C1 segment of cervical spinal cord (tissue), 14 donors: ENCODE results near the gene TRAF6.
"Not testable (repeated sequence)": the region's sequence is repeated elsewhere in the genome, so short reads cannot be mapped to it uniquely, and the experiment has no call there.

Experiments used
- DNase-seq, 14 donors: peaks; one replicate each; lab custom pipeline; 2025; lab: John Stamatoyannopoulos, UW

TRAF6 gene

DNA sequence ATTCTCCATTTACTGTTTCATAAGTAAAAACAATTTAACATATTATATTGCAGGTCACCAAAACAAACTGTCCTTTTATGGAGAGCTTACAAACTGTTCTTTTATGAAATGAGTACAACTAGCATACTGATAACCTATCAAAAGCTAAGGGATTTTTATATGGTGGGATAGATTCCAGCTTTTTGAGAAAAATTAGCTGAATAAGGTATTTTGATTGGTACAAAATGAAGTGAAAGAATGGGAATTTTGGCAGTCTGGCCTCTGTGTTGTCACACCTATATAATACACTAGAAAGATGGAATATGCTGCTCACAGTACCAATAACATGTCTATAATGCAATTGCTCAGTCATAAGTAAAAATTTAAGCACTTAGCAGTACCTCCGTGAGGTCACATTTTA, 11.4 kb downstream of the TRAF6 start:
- DNase-seq, result no peak

DNA sequence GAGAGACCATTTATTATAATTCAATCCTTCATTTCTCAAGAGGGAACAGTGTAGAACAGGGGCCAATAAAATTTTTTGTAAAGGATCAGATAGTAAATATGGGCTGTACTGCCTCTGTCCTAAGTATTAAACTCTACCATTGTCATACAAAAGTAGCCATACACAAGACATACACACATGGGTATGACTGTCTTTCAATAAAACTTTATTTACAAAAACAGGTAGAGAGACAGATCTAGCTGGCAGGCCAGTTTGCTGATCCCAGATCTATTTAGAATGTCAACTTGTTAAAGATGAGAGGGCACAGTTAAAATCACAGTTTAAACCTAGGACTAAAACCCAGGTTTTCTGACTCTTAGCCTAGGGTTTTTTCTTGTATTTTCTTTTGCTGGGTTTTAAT, 16.7 kb downstream of the TRAF6 start:
- no peak for DNase-seq

DNA sequence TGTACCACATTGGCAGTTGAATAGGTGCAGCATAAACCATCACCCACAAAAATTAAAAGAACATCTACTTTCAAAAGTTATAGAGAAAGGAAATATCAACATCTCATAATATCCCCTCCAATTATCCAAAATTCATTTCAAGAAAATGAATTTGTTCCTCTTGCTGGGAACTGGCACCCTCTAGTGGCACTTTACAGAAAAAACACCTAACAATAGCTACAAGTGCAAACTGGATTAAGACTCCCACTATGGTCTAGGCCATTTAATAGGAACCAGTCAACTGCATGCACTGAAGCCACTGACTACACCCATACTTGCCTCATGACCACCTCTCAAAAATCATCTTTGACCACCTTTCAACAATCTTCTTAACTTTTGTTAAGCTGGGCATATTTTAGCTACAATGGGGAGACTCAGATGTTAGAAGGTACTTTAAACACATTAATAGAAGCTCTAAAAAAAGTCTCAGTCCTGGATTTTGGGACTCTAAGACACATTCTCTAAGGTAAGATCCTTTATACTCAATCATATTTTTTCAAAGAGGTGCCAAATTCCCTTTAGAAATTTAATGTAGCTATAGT, 17.3 kb downstream of the TRAF6 start:
- DNase-seq, result peak in 2 of 14 donors; percentile 8 to 15

DNA sequence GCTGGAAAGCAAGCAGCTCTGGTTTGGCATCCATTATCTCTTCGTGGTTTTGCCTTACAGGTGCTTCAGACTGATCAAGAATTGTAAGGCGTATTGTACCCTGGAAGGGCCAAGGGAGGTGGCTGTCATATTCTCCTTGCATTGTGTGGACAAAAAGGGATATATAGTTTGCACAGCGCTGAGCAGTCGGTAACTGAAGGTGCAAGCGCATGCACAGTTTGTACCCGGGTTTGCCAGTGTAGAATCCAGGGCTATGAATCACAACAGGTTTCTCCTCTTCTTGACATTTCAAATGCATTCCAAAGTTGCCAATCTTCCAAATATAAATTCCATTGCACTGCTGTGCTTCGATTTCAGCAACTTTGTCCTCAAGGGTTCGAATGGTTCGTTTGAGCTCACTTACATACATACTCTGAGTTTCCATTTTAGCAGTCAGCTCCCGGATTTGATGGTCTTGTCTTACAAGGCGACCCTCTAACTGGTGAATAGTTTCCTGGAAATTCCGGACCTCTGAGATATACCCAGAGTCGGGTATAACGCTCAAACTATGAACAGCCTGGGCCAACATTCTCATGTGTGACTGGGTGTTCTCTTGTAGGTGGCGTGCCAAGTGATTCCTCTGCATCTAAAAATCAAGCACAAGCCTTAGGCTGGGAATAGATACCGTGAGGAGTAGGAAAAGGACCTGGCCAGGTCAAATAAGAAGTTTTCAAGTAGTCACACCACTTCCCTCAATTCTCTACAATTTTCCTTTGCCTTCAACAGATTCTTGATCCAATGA, 19.9 kb downstream of the TRAF6 start:
- no peak for DNase-seq

DNA sequence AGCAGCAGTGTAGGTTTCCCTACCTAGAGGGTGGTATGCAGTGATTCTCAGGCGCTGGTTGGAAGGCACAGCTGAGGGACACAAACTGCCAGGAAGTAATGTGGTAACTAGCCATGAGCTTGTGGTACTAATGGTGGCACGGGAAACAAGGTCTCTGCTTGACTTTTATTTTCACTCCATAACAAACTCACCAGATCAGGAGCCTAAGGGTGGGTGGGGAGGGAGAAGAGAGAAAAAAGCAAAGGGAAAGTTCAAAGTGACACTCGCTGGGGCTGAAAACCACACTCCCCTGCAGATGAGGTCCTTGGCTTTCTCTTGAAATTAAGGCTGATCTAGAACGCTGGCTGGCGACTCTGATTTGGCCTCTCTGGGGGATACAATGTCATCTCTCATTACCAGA, 22.0 kb downstream of the TRAF6 start:
- DNase-seq, result no peak

DNA sequence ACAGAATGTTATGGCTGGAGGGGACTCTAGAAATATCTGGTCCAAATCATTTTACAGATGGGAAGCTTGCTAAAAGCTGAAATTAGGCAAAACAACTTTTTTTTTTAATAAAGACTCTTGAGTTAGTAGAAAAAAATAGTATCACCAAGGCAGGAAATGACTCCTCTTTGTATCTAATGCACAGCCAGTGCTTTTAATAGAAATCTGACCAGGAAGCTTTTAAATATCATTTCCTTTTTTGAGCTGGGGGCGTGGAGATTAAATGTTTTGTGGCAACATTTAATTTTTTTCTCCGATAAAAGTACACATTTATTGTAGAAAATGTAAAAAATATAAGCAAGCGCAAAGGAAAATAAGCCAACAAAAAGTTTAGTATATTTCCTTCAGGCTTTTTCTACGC, 22.5 kb downstream of the TRAF6 start:
- DNase-seq, result no peak

DNA sequence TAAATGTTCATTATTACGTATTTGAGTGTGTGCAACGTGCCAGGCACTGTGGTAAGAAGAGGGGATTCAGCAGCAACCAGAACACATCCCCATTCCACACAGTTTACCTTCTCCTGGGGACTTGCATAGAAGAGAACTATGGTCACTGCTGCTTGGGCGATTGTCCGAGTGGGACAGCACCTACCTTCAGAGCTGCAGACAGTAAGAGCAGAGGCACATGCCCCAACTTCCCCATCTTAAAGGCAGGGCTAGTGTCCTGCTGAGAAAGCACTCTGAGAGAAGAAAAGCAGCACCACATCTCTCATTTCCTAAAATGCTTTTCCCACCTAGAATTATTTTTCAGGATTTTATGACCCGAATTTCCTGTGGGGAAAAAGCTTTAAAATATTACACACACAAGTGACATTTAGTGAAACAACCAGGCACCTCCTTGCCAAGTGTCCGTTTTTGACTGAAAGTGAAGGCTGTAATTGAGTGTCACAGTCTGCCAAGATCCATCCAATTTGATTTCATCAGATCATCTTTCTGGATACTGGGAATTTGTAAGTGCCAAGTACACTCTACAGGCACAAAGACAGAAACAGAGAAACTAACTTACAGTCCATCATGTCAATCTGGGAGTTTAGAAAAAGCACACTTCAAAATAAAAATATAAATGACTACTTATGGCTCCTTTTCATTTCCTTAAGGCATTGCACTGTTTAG, 24.6 kb downstream of the TRAF6 start:
- DNase-seq, result no peak

DNA sequence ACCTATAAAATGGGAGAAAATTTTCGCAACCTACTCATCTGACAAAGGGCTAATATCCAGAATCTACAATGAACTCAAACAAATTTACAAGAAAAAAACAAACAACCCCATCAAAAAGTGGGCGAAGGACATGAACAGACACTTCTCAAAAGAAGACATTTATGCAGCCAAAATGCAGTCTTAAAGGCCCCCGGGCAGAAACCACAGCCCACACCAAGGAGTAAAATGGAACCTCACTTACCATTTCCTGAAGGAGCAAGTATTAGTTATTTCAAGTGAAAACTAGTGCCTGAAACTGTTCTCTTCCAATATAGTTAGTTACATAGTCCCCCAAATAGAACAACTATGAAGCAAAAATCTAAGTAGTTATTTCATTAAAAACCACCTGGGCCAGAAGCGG, 27.0 kb downstream of the TRAF6 start:
- not testable (repeated sequence) for DNase-seq

DNA sequence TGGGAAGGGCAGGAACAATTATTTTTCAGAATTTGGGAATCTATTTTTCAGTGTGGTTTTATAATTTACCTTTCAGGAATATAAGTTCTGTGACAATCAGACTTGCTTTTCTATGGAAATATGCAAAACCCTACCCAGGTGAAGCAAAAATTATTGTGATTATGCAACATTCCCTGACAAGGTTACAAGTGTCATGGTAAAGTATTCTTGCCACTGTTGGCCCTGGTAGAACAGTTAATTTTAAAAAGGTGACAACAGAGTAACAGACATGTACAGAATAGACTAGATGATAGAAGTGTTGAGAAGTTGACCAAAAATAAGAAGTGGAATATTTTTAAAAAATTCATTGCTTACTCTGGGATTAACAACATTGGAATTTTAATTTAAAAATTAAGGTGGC, 29.2 kb downstream of the TRAF6 start:
- DNase-seq, result no peak

DNA sequence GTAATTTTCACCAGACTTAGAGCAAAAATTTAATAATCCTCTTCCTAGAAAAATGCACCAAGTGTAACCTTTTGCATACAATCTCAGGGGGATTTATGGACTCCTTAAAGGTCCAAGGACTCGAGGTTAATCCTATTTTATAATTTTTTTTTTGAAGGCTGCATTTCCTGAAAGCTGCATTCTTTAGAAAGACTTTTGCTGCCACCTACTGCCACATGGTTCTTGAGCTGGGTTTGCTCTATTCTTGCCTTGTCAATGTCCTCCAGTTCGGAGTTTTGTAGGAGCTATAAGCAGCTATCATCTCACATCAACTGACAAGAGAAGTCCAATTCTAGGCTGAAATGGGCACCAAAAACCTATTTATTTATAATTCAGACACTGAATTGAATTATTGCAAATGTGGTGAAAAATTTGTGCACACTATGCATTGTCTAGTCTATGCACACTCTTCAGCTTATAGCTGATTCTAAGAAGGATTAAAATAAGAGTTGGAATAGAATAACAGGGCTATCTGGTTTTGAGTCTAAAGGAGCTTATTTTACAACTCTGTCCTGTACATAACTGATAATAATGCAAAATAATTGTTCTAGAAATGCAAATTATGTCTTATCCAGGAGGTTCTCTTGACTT, 31.3 kb downstream of the TRAF6 start:
- peak in 1 of 14 donors; percentile 32 for DNase-seq

DNA sequence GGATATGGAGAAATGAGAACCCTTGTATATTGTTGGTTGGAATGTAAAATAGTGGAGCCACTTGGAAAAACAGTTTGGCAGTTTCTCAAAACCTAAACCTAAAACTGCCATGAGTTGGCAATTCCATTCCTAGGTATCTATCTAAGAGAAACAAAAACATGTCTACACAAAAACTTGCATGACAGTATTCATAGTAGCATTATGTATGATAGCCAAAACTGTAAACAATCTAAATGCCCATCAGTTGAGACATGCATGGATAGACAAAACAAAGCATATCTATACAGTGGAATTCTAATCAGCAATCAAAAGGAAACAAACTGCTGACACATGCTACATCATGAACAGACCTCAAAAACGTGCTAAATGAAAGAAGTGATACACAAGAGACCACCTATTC, 34.9 kb downstream of the TRAF6 start:
- no peak for DNase-seq

DNA sequence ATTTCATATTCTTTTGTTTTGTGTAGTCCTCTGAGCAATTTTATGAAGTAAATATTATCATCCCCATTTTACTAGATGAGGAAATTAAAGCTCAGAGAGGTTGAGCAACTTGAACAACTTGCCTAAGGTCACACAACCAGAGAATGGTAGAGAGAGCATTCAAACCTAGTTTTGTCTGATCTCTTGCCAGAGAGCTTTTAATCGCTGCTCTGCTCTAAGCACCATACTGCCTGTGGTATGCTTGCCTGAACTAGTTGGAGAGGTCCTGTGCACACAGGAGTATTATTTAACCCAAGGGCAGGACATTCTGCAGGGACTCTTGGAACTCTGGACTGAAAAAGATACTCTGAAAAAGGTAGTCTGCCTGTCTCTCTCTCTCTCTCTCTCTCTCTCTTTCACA, 38.5 kb downstream of the TRAF6 start:
- DNase-seq, result no peak

DNA sequence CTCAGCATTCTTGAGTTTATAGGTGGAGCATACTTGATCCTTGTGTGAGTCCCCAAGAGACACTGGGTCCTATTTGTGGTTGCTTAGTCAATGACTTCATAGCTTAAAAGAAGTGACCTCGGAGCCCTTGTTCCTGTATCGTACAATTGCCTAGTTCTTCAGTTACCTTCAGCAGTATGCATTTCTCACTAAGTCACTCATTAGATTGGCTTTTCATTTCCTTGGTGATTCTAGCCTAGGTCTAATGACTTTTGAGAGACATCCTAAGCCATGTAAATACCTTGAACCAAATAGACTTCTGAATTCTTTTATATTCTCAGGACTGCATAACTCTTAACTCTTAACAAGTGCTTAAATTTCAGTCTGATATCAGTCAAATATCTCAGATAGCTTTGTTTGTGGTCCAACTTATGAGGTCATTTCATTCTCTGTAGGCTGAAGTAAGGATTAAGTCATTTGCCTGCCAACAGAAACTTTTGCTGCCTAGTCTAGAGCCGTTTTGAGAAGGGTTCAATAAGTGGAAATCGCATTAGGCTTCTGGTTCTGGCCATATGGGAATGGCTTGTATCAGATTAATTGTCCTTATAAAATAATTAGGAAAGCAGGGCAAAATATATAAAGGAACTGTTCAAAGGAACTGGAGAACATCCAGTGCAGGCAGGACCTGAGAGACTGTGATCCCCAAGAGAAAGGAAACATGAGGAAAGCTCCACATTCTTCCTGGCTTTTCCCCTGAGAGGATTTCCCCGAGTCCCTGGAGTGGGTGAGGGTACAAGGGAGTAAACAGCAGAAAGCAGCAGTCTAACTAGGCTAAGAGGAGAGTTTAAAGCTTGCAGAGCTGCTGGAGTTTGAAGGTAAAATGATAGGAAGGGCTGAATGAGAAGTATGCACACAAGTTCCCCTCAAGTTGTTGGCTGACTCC, 39.9 kb downstream of the TRAF6 start:
- DNase-seq, result no peak

DNA sequence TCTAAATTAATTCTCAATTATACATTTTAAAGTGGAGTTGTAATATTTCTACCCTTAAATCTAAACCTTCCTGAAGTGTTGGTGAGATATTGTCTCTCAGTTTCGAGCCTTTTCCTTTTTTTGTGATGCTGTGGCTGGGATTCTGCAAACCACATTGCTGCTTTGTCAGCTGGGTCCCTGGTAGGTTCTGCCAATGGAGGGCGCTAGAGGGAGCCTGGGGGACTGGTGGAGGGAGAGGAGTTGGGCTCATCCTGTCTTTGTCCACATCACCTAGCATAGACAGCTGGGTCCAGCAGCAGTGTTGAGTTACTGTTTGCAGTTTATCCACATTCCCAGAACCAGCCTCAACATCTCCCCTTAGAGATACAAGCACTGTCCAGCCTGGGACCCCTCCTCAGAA, 41.0 kb downstream of the TRAF6 start:
- DNase-seq, result no peak

DNA sequence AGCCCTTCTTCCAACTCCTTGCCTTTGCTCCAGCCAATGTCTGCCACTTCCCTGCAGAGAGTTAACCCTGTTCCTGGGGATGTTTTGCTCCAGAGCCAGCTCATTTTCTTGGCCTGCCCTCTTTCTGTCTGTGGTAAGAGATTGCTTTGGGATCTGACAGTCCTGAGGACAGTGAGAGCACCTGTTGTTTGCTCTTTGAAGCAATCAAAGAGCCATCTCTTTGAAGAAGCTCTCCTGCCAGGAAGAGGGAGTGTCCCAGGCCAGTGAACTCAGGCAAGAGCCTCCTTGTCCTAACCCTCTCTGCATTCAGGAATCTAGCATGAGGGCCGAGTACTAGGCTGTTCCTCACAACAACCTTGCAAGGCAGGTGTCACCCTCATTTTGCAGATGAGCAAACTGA, 42.2 kb downstream of the TRAF6 start:
- DNase-seq, result no peak

DNA sequence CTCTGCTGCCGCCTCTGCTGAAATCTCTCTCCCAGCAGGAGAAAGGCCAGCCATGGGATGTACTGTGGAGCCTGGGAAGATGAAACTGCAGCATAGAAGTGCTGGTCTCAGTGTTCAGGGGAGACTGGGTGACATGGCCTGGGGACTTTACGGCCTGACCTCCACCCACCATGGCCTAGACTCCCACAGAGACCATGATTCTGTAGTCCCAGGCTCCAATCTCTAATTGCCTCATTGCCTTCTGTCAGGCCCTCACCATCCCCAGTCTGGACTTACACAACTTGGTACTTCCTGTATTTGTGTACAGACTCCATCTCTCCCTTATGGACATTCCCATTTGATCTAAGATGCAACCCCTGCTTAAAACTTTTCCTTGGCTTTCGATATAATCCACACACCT, 43.1 kb downstream of the TRAF6 start:
- no peak for DNase-seq

DNA sequence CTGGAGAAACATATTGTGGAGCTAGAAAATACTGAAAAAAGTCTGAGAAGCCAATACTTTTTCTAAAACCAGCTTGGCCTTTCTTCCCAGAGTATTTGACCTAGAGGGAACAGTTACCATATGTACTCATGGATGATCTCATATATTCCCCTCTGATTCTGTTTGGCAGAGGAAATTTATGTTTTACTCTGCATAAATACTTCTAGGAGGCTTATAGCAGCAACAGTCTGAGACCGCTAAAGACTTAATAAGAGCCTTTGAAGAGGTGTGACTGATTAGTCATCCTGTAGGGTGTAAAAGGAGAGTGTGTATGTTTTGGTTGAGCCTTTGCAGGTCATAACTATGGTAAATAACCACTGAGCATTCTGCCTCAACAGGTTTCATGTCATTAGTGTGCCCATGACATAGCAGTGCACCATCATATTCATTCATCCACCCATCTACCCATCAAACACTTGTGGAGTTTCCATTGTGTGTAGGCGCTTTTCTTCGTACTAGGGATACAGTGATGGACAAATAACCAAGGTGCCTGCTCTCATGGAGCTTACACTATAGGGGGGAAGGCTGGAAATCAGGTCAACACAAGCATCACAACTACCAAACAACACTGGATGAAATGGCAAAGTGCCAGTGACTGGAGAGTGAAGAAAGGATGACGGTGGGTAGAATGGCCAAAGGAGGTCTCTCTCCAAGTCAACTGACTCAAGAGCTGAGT, 44.5 kb downstream of the TRAF6 start:
- no peak for DNase-seq

DNA sequence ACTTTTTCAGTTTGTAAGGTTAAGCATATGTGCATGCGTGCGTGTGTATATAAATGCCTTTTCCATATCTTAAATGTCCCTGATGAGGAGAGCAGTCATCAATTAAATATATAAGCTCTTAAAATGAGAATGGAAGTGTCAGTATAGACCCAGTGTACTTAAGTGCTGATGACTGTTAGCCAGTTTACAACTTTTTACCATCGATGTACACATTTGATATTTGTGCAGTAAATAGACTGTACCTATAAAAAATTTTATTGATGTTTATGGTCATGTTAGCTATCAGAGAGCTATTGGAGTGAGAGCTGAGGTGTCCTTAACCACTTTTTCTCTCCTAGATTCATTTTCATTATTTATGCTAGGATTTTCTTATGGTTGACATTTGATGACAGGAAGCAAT, 45.4 kb downstream of the TRAF6 start:
- DNase-seq, result no peak

DNA sequence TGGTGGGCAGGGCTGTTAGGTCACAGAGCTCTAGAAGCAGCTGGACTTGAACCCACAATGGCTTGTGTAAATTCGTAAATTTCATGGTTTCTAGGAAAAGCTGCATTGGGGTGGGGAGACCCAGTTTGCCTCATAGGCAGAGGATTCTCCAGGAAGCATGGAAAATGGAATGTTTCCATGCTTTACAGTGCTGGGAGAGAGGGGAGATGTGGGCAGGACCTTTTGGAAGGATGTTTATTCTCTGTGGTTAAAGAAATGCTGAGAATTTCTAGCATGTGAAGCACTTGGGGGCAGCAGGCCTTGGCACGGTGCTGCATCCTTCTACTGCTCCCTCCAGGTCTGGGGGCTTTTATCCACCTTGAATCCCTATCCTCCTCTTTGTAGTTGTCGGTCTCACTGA, 46.3 kb downstream of the TRAF6 start:
- DNase-seq, result no peak

DNA sequence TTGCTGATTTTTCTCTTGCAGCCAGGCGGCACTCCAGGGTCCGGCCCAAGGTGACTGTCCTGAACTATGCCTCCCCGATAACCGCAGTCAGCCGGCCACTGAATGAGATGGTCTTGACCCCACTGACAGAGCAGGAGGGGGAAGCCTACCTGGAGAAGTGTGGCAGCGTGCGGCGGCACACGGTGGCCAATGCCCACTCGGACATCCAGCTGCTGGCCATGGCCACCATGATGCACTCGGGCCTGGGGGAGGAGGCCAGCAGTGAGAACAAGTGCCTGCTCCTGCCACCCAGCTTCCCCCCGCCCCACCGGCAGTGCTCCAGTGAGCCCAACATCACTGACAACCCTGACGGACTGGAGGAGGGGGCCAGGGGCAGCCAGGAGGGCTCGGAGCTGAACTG, 47.8 kb downstream of the TRAF6 start:
- no peak for DNase-seq

DNA sequence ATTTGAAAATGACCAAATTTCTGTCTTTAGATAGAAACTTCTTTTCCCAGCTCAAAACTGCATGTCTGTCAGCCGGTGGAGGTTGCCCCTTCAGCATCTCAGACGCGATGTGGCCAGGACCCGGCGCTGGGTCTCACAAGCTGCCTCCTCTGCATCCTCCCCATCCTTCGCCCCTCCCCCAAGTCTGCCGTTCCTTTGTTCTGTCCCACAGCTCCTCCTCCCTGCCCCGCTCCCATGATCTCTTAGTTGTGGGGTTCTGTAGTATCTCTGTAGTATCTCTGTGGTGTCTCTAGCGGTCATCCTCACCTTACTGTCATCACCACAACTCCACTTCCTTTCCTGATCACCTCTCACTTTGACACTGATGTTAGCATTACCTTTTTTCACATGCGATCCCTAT, 49.9 kb downstream of the TRAF6 start:
- DNase-seq, result peak in 2 of 14 donors; percentile 20 to 30
